GM18511 (cell line): ENCODE data around the gene TEX36.
"Not testable (repeated sequence)": the region's sequence is repeated elsewhere in the genome, so short reads cannot be mapped to it uniquely, and the experiment has no call there.

Experiments
- ATAC-seq: cut with Tn5 transposase; IDR thresholded peaks from one replicate; pipeline ENCODE4 v1.9.1; 2021; ENCODE audit warnings: mild to moderate bottlenecking, moderate library complexity; ENCODE audit not compliant: unreplicated experiment

TEX36 gene

DNA sequence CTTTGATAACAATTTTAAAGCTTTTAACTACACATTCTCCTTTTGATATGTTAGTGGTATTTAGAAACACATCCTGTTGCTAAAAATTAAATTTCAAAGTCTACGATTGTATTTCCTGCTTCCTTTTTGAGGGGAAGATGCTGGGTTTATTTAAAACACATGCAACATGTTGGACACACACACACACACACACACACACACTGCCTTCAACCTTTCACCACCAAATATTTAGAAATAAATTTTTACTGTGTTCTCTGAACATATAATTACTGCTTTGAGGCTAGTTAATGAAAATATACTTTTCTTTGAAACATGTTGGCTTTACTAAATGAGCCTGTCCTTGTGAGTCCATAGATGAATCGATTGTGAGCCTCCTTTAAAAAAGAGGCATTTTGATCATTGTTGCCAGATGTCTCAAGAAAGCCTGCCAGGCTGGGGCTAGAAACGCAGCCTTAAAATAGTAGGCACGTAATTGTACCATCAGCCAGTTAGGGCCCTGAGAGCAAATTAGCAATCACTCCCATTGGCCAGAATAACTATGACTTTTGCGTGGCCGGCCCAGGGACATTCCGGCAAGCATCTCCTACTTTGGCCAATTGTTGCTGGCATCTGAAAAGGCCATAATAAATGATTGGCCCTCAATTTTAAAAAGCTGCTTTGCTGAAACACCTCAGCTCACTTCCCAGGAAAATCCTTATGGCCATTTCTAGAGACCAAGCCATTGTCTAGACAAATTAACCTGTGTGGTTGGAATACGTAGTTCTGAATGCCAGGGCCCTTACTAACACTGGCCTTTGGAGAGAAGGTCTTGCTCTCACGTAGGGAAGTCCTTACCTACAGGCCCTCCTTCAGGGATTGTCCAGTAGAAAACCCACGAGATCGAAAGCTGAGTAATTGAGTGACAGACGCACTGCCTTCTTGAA is 9.9 kb upstream of the TEX36 start:
- ATAC-seq = no peak

DNA sequence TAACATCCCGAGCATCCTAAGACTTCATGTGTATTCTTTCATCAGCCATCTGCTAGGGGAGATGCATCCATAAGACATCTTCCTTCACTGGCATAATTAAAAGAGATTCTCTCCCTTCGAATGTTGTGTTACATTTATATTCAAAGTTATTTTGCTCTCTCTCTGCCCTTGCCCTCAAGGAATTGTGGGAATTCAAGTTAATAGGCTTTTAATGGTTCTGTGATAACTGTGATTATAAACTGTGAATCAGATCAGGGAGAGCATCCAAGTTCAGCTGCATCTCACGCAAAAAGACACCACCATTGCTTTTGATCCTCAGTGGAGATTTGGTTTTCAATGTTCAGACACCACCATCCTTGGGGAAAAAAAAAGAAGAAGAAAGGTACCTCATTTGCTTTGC is 9.2 kb upstream of the TEX36 start:
- ATAC-seq = no peak

DNA sequence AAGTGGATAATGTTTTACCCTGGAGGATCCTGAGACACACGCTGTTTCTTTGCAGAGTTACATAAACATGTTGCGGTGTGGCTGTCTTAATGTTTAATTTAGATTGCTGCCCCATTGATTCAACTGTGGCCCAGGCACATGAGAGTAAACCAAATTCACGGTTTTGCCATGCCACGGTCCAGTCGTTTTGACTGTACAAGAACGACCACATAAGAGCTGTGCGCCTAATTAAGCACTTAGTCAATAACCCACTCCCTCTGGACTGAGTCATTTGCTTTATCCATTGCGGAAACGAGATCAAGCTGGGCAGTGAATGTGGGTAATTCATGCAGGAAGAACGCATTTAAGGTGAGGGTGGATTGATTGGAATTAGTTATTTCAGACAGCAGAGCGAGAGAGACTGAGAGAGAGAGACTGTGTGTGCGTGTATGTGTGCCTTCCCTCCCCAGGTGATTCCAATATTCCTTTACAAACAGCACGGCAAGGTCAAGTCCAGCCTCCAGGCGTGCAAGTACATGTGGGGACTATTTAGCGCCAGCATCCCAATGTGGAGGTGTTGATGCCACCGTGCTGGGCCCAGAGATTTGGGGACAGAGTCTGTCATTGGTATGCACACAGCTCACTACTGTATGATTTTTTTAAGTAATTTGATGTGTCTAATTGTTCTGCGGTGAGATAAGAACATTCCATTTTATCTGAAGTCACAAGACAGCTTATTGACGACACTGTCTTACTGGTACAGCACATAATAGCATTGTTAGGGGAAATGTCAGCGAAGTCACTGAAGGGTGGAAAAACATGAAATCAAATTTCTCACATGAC is 8.4 kb upstream of the TEX36 start:
- ATAC-seq = no peak

DNA sequence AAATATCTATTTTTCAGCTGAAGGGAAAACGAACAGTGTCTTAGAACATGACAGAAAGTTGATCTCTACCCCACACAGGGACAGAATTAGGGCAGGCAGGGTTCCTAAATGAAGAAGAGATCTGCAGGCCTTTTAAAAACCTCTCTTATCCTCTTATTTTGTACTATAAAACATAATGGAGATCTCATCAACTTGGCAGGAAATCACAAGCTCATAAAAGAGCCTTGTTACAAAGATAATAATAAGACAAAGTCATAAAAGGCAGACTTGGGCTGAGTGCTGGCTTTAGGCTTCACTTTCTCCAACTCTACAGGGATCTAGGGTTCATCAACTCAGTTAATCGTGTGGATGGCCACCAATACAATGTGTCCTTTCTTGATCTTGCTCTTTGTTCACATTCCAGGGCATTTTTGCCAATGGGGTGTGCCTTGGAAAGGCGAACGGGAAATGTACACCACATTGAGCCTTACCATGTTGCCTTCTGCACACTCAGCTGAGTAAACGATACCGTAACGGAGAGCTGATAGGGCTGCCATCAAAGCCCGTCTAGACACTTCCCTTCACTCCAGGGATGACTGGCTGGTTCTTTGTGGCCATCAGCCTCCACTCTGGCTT is 7.1 kb upstream of the TEX36 start:
- ATAC-seq = no peak

DNA sequence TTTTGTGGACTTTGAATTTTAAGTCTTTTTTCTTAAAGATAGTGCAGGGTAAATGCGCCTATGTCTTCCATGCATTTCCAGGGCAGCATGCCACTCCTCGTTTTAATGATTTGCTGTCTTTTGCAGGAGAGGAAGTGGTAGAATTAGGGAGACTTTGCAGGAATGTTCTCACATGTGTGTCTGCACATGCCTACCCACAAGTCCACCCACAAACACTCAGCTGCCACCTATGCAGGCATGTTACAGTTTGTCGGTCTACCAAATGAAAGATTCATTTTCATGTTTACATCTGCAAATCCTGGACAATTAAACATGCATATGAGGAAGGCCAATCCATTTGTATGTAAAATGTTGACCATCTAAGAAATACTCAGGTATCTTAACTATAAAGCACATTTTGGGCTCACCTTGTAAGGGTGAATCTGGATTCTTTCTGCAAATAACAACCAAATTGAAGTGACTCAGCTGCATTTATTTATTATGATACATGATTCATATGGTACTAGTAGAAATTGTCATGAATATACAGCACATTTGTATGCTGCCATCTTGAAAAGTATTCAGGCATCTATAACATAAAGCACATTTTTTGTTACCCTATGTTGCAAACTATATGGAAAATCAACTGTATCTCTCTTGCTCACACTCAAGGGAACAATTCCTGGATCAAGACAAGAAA is 4.7 kb upstream of the TEX36 start:
- no peak for ATAC-seq

DNA sequence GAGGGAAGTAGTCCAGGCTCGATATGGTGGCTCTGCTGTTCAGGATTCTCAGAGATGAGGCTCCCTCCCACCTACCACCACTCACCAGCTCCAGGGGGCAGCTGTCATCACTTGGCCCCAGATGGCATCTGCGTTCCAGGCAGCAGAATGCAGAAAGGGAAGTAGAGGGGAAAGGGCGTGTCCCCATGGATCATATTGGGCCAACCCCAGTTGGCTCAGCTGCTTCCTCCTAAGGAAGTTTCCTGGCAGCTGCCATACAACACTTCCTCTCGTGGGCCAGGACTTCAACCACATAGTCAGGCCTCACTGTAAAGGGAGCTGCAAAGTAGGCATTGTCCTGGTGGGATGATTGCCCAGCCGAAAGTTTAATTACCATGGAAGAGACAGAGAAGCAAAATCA is 1.6 kb upstream of the TEX36 start:
- ATAC-seq = no peak

DNA sequence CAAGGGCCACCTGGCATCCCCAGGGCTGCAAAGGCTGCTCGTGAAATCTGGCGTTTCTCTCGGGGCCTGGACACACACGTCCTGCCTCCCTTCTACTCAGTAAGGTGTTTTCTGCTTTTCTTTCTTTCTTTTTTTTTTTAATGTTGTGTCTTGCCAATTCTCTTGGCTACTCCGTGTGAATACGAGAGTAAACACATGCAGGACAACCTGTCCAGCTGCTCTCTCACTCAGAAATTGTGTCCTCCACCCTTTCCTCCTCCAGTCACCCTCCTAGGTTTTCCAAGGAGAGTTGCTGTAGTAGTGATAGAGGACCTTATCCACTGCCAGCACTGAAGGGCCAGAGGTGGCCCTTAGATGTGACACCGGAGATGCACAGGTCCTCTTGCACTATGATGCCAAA is 858 bp upstream of the TEX36 start:
- ATAC-seq = no peak

DNA sequence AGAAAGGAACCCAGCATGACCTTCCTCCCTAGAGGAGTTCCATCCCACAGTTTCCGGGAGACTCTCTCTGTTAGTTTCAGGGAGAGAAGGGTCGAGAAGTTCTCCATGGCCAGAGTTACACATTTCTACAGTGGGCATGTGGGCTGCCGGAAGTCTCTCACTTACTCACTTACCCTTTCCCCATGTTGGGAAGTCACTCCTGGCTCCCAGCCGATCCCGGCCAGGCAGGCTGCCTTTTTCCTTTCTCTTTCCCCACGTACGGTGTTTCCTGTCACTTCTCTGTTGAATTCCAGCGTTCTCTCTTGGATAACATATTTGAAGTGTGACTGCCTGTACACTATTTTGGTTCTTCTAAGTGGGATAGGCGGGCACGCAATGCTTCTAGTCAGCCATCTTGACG is 3.5 kb downstream of the TEX36 start:
- ATAC-seq = no peak

DNA sequence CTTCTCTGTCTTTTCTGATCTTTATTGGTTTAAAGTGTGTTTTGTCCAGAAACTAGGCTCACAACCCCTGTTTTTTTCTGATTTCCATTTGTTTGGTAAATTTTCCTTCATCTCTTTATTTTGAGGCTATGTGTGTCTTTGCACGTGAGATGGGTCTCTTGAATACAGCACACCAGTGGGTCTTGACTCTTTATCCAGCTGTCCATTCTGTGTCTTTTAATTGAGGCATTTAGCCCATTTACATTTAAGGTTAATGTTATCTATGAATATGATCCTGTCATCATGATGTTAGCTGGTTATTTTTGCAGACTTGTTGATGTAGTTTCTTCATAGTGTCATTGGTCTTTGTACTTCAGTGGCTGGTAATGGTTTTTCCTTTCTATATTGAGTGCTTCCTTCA is 10.1 kb downstream of the TEX36 start:
- no peak for ATAC-seq

DNA sequence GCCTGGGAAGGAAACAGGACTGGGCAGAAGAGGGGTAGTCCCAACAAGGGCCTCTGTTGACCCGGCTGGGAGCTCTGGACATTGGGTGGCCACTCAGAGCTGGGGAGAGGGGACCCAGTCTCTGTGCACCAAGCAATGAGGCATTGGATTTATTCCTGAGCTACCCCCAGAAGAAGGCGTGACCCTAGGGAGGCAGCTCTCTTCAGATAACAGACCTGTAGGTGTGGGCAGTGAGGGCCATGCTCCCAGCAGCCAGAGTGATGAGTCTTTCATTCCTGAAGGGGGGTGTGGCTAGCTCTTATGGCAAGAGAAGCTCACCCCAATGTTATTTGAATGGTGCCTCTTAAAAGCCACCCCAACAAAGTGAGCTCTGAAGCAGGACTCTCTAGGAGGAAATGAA is 20.4 kb downstream of the TEX36 start:
- ATAC-seq = no peak

DNA sequence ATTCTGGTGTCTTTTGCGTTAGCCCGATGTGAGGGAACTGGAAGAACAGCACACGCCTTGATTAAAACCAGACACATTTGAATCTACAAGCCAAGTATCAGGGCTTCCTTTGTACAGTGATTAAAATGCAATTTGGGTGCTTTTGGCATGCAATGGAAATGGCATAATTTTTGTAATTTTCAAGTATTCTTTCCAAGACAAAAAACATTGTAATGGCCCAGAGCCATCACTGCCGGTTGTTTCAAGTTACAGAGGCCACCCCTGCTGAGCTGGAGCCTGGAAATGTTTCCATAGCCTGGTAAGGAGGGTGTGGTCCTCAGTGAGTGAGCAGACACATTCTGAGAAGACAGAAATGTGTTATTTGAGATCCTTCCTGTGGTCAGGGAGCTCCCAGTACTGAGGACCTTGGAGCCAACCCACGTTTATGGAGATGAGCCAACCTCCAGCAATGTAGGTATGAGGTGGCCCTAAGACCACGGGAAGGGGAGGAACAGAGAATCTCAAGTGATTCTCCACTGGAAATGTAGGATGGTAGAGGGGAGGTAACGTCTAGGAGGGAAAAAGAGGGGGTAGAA is 20.9 kb downstream of the TEX36 start:
- no peak for ATAC-seq

DNA sequence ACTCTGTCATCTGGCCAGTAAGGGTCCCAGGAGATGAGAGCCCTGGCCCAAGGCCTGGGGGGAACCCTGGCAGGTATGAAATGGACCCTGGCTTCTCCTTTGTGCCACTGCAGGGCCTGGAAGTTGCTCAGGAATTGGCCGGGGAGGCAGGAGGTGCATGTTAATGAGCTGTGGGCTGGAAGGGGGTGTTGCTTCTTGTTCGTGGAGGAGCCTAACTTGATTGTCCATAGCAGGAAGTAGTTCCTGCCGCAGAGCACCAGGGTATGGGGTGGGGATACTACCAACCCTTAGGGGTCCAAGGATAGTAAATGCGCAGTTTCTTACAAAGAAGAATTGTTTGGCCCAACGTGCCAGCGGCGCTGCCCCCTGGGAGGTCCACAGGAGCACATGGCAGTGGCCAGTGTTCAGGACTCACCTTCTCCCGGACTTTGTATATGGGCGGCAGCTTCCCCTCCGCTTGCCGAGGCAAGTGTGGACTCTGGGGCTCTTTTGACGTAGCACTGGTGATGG is 21.5 kb downstream of the TEX36 start:
- no peak for ATAC-seq

DNA sequence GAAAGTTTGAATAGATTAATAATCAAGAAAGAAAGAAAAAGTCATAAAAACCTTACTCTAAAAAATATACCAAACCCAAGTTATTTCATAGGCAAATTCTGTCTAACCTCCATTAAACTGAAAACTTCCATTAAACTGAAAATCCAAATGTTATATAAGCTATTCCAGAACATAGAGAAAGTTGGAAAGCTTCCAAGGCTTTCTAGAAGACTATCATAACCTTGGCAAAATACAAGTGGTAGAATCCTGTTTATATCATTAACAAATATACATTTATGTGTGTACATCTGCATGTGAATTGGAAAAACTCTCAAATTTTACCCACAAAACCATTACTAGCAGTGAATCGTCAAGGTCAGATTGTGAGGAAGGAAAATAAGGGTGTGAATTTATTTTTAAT is 23.9 kb downstream of the TEX36 start:
- no peak for ATAC-seq

DNA sequence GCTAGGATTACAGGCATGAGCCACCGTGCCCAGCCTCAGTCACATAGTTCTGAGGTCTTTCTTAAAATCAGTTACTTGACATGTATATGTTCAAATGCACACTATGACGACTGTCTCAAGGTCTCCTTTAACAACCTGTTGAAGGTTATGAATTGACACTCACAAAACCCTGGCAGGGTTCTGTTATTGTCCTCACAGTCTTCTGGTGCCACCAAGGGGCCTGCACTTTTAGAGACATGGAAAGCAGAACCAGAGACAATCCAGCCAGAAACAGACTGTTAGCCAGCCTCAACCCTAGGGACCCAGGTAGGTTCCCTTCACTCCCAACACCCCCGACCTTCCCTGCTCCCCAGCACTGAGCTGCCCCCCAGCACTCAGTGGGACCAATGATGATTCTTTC is 26.4 kb downstream of the TEX36 start:
- ATAC-seq = no peak

DNA sequence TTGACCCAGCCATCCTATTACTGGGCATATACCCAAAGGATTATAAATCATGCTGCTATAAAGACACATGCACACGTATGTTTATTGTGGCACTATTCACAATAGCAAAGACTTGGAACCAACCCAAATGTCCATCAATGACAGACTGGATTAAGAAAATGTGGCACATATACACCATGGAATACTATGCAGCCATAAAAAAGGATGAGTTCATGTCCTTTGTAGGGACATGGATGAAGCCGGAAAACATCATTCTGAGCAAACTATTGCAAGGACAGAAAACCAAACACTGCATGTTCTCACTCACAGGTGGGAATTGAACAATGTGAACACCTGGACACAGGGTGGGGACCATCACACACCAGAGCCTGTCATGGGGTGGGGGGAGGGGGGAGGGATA is 29.9 kb downstream of the TEX36 start:
- not testable (repeated sequence) for ATAC-seq

DNA sequence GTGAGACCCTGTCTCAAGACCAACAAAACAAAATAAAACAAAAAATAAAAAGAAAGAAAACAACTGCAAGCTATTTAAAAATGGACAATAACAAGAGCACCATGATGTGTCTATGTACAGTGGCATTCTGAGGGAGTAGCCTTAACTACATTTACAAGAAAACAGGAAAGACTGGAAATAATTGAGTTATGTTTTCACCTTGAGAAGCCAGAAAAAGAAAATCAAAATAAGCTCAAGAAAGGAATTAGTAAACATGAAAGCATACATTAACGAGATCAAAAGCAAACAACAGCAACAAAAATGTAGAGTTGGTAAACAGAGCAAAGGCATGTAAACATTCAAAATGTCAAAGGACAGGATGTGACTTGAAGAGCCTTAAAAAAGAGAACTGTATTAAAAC is 36.7 kb downstream of the TEX36 start:
- no peak for ATAC-seq

DNA sequence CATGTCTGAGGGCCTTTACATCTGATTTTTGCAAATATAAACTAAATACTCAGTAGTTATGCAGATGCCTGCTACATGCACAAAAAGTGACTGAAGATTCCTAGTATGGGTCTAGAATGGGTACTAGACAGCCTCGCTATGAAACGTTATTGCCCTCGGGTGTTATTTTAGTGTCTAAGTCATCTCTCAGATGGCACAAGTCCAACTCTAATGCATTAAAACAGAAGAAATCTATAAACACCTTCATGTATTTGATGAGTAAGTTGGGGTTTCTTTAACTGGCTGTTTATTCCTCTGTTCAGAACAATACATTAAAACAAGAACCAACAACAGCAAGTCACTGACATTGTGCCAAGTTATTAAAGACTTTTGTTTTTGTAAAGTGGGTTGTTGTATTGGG is 41.6 kb downstream of the TEX36 start:
- no peak for ATAC-seq

DNA sequence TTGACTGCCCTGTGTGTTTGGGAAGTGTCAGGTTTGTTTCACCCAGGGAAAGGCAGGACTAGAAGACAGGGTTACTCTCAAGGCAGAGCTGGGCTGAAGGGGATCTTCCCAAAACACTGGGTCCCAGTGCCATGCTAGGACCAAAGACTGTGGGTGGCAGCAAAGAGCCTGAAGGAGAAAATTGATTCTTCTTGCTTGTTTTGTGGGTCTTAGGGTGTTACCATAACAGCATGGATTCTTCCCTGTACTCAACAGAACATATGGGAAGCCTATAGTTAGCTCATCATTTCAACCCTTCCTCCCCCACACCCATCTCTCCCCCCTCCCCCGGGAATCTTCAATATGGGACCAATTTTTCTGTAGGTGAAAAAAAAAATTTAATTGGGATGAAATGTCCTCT is 42.3 kb downstream of the TEX36 start:
- no peak for ATAC-seq

DNA sequence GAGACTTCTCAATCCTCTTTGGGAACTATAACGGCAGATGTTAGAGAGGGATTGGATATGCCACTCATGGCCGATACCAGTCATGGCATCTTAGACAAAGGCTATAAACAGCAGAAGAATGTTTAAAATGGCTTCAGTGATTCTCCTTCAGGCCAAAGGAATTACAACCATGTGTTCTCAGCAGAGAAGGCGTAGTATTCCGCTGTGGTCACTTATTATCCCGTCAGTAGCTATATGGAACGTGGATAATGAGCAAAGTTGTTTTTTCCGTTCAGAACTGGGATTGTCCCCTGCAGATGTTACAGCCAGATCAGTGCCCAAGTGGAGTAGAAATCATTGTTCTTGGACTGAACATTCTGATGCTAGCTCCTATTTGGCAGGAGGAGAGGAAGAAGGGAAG is 43.1 kb downstream of the TEX36 start:
- ATAC-seq = no peak

DNA sequence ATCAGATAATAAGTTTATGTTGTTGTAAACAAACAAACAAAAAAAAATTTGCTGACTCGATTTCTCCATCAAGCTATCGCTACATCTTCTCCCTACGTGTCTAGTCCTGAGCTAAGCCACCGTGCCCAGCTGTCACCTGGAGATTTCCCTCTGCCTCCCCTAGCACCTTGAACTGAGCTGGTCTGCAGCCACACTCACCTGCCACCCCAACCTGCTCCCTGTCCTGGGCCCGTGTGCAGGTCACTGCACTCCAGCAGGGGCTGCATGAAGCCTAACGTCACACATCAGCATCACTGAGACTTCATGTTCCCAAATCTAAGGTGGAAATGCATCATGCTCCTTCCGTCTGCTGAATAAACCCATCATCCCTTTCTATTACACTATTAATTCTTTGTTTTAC is 44.4 kb downstream of the TEX36 start:
- no peak for ATAC-seq

DNA sequence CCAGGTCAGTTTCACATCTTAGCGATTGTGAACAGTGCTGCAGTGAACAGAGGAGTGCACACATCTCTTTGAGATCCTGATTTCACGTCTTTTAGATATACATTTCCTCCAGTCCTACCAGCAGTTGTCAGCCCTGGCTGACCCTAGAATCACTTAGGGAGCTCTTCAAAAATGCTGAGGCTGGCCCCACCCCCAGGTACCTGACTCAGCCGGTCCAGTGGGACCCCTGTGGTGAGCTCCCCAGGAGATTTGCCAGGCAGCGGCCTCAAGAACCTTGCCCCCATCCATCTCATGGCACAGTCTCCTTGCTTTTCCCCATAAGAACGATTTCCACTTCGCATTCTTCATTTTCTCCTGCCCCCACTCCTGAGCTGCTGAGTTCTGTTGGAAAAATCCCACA is 45.5 kb downstream of the TEX36 start:
- ATAC-seq = no peak
